ENCODE measurements around the gene NLRC5.

The NLRC5 gene

GRCh38 chr16:57022445-57022844 lies 33.1 kb downstream of the NLRC5 start:
- no peak for DNase-seq

- no peak for DNase-seq
Measured at GRCh38 chr16:57023541-57024249, 34.3 kb downstream of the NLRC5 start.

GRCh38 chr16:57024894-57025680 lies 35.7 kb downstream of the NLRC5 start:
- DNase-seq: no peak

- no peak for DNase-seq
Measured at GRCh38 chr16:57025941-57026777, 36.8 kb downstream of the NLRC5 start.

GRCh38 chr16:57026778-57027062 lies 37.4 kb downstream of the NLRC5 start:
- DNase-seq: no peak

- no peak for DNase-seq
Measured at GRCh38 chr16:57027067-57027466, 37.7 kb downstream of the NLRC5 start.

- no peak for DNase-seq
Measured at GRCh38 chr16:57028086-57028485, 38.7 kb downstream of the NLRC5 start.

- DNase-seq: no peak
Measured at GRCh38 chr16:57029161-57030160, 40.1 kb downstream of the NLRC5 start.

GRCh38 chr16:57030346-57030902 lies 41.1 kb downstream of the NLRC5 start:
- DNase-seq: no peak

- no peak for DNase-seq
Measured at GRCh38 chr16:57031156-57031555, 41.8 kb downstream of the NLRC5 start.

- no peak for DNase-seq
Measured at GRCh38 chr16:57032346-57032745, 43.0 kb downstream of the NLRC5 start.

- no peak for DNase-seq
Measured at GRCh38 chr16:57032931-57033330, 43.6 kb downstream of the NLRC5 start.

- no peak for DNase-seq
Measured at GRCh38 chr16:57036315-57036714, 47.0 kb downstream of the NLRC5 start.

- DNase-seq: no peak
Measured at GRCh38 chr16:57036945-57037344, 47.6 kb downstream of the NLRC5 start.

- no peak for DNase-seq
Measured at GRCh38 chr16:57038166-57038565, 48.8 kb downstream of the NLRC5 start.

- DNase-seq: no peak
Measured at GRCh38 chr16:57039148-57039812, 49.9 kb downstream of the NLRC5 start.

GRCh38 chr16:57041182-57042156 lies 52.1 kb downstream of the NLRC5 start:
- no peak for DNase-seq
